Activated T-helper 1 cell treated with anti-CD3 and anti-CD28 coated beads, Interleukin-12 subunit alpha, Interleukin-12 subunit beta, Interleukin-2, Interleukin-4 antibody, amounts not matched to agents 30 ng/mL and 10 ng/mL and 1 ng/mL, durations not matched to agents 14 hours and 24 hours and 36 hours (primary cell): ENCODE results near the gene POU2F2. TPM values are rescaled to one million over a fixed set of nuclear protein-coding genes. Genes with fewer than 3 reads are reported as not detected.

Source experiments
- DNase-seq: peaks from one replicate; pipeline ENCODE4 v3.0.0; 2021; ENCODE audit warnings: low spot score
- H3K27ac Mint-ChIP-seq: one replicate; pipeline ENCODE4 v1.8.0; 2021; ENCODE audit warnings: mild to moderate bottlenecking, mixed read lengths
- H3K27me3 Mint-ChIP-seq: one replicate; pipeline ENCODE4 v1.8.0; 2022; ENCODE audit warnings: mild to moderate bottlenecking, moderate library complexity, mixed read lengths; ENCODE audit not compliant: insufficient read depth
- H3K36me3 Mint-ChIP-seq: one replicate; pipeline ENCODE4 v1.8.0; 2021; ENCODE audit warnings: low read depth, mixed read lengths
- H3K4me1 Mint-ChIP-seq: one replicate; pipeline ENCODE4 v1.8.0; 2021; ENCODE audit warnings: low read depth, mixed read lengths
- H3K4me3 Mint-ChIP-seq: one replicate; pipeline ENCODE4 v1.8.0; 2021; ENCODE audit warnings: mild to moderate bottlenecking, moderate library complexity, mixed read lengths
- H3K9me3 Mint-ChIP-seq: one replicate; pipeline ENCODE4 v1.8.0; 2021; ENCODE audit warnings: mixed read lengths
- intact Hi-C: fragments of 100-400 bp; cut with micrococcal nuclease; formaldehyde crosslinking; loops from one replicate; pipeline ENCODE4 v1.15.1; 2024
- total RNA-seq: library from RNA; stranded (reverse); gene quantifications from 2 replicates; pipeline ENCODE4 v1.2.3, GENCODE V29; 2022

POU2F2 gene
- total RNA-seq, 1 donor from 2014 or later, result 64.0 TPM

GRCh38 chr19:42088471-42089190 is 43.6 kb downstream of the POU2F2 start:
- Mint-ChIP-seq H3K27ac (peak overlapping the region; percentile 66), H3K4me1 (peaks cover 39% of the 10 kb centered on the region), H3K27me3 (no peaks in the 10 kb centered on the region), H3K4me3 (peak overlapping the region; percentile 20), H3K36me3 (peaks cover 15% of the 10 kb centered on the region), H3K9me3 (no peaks in the 10 kb centered on the region)
- intact Hi-C loops, result no loop called here
- no peak for DNase-seq

GRCh38 chr19:42086770-42087550 is 45.3 kb downstream of the POU2F2 start:
- peaks cover 12% of the 10 kb centered on the region for H3K36me3 Mint-ChIP-seq
- intact Hi-C loops, result no loop called here
- H3K27me3 Mint-ChIP-seq, result no peaks in the 10 kb centered on the region
- no peaks in the 10 kb centered on the region for H3K9me3 Mint-ChIP-seq
- no peak overlapping the region for H3K4me3 Mint-ChIP-seq
- peaks cover 33% of the 10 kb centered on the region for H3K4me1 Mint-ChIP-seq
- no peak overlapping the region for H3K27ac Mint-ChIP-seq
- no peak for DNase-seq

DNA sequence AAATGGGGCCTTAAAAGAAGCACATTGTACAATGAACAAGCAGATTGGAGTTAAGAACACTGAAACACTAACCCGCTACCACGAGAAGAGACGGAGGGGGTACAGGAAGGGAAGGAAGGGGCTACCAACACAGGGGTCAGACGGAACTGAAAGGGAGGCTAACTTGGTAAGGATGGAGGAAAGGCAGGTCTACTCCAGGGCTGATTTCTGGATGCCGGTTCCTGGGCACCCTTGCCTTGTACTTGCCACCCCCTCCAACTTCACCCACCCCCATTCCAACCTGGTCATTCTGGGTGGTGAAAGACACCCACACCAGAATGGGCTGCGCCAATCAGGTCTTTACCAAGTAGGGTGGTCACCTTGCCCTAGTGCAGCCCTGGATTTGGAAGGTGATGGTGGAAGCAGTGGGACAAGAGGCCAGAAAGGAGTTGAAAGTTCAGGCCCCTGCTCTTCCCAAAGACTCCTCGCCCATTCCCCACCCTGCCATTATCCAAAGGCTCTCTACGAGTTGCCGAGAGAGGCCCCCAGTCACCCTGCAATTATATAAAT is 46.0 kb downstream of the POU2F2 start:
- Mint-ChIP-seq H3K27me3 (no peaks in the 10 kb centered on the region), H3K4me1 (peaks cover 35% of the 10 kb centered on the region), H3K4me3 (no peak overlapping the region), H3K27ac (peak overlapping the region; percentile 3), H3K9me3 (no peaks in the 10 kb centered on the region), H3K36me3 (peaks cover 19% of the 10 kb centered on the region)
- intact Hi-C loops, result no loop called here
- DNase-seq, result no peak

DNA sequence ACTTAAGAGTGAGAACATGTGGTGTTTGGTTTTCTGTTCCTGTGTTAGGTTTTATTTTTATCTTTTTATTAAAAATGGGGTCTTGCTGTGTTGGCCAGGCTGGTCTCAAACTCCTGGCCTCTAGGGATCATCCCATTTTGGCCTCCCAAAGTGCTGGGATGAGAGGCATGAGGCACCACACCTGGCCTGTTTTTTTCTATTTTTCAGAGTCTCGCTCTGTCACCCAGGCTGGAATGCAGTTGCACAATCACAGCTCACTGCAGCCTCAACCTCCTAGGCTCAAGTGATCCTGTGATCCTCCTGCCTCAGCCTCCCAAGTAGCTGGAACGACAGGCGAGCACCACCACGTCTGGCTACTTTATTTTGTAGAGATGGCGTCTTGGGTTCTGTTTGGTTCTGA is 48.7 kb downstream of the POU2F2 start:
- Mint-ChIP-seq H3K4me1 (peaks cover 10% of the 10 kb centered on the region), H3K9me3 (no peaks in the 10 kb centered on the region), H3K27ac (no peak overlapping the region), H3K27me3 (no peaks in the 10 kb centered on the region), H3K4me3 (no peak overlapping the region), H3K36me3 (peaks cover 18% of the 10 kb centered on the region)
- no peak for DNase-seq
- intact Hi-C loops, result no loop called here

DNA sequence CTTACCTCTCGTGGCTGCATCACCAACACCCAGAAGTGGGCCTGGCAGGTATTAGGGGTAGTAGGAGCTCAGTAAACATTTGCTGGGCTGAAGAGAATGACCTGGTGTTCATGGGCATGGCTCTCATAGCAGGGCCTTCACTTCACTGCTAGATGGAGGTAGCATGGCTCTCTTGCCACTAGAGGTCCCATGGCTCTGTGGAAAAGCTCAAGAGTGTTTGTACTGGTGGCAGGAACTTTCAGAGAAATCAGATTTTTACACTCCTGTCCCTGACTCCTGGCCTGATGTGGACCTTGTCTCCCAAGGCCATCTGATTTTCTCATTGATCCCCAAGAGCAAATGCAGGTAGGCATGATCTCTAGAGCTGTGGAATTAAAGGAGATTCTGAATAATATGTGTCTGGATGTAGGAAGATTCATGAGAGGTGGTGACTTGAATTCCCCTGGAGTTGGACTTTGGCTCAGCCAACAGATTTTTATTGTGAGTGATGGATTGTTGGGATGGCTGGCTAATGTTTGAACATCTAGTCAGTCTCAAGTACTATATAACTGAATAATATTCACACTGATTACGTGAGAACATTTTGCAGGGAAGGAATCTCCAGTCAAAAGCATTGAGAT is 50.6 kb downstream of the POU2F2 start:
- intact Hi-C loops, result no loop called here
- no peak for DNase-seq
- H3K27ac Mint-ChIP-seq, result no peak overlapping the region
- peaks cover 32% of the 10 kb centered on the region for H3K36me3 Mint-ChIP-seq
- H3K4me1 Mint-ChIP-seq, result peaks cover 26% of the 10 kb centered on the region
- no peaks in the 10 kb centered on the region for H3K9me3 Mint-ChIP-seq
- H3K27me3 Mint-ChIP-seq, result no peaks in the 10 kb centered on the region
- no peak overlapping the region for H3K4me3 Mint-ChIP-seq

DNA sequence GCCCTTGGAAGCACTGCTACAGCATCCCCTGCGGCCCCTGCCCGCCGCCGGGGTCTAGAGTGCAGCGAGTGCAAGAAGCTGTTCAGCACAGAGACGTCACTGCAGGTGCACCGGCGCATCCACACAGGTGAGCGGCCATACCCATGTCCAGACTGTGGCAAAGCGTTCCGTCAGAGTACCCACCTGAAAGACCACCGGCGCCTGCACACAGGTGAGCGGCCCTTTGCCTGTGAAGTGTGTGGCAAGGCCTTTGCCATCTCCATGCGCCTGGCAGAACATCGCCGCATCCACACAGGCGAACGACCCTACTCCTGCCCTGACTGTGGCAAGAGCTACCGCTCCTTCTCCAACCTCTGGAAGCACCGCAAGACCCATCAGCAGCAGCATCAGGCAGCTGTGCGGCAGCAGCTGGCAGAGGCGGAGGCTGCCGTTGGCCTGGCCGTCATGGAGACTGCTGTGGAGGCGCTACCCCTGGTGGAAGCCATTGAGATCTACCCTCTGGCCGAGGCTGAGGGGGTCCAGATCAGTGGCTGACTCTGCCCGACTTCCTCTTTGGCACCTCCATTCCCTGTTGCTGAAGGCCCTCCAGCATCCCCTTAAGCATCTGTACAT is 51.4 kb downstream of the POU2F2 start:
- no peaks in the 10 kb centered on the region for H3K27me3 Mint-ChIP-seq
- H3K4me3 Mint-ChIP-seq, result no peak overlapping the region
- no peaks in the 10 kb centered on the region for H3K9me3 Mint-ChIP-seq
- no peak overlapping the region for H3K27ac Mint-ChIP-seq
- intact Hi-C loops, result no loop called here
- H3K4me1 Mint-ChIP-seq, result peaks cover 31% of the 10 kb centered on the region
- no peak for DNase-seq
- H3K36me3 Mint-ChIP-seq, result peaks cover 35% of the 10 kb centered on the region

GRCh38 chr19:42079886-42080763 is 52.1 kb downstream of the POU2F2 start:
- Mint-ChIP-seq H3K27ac (no peak overlapping the region), H3K4me3 (no peak overlapping the region), H3K27me3 (no peaks in the 10 kb centered on the region), H3K36me3 (peaks cover 39% of the 10 kb centered on the region), H3K4me1 (peaks cover 39% of the 10 kb centered on the region), H3K9me3 (no peaks in the 10 kb centered on the region)
- intact Hi-C loops, result loop anchor here (5.0 kb wide), 2 partner anchors 202 to 342 kb away; no protein-coding TSS in a partner anchor
- no peak for DNase-seq

DNA sequence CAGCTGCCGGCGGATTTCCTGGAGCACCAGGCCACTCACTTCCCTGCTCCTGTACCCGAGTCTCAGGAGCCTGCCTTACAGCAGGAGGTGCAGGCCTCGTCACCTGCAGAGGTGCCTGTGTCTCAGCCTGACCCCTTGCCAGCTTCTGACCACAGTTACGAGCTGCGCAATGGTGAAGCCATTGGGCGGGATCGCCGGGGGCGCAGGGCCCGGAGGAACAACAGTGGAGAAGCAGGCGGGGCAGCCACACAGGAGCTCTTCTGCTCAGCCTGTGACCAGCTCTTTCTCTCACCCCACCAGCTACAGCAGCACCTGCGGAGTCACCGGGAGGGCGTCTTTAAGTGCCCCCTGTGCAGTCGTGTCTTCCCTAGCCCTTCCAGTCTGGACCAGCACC is 53.0 kb downstream of the POU2F2 start:
- intact Hi-C loops, result loop anchor here (5.0 kb wide), 2 partner anchors 203 to 343 kb away; no protein-coding TSS in a partner anchor
- H3K27ac Mint-ChIP-seq, result no peak overlapping the region
- no peaks in the 10 kb centered on the region for H3K9me3 Mint-ChIP-seq
- DNase-seq, result no peak
- peaks cover 39% of the 10 kb centered on the region for H3K36me3 Mint-ChIP-seq
- H3K27me3 Mint-ChIP-seq, result no peaks in the 10 kb centered on the region
- H3K4me1 Mint-ChIP-seq, result peaks cover 44% of the 10 kb centered on the region
- H3K4me3 Mint-ChIP-seq, result no peak overlapping the region

DNA sequence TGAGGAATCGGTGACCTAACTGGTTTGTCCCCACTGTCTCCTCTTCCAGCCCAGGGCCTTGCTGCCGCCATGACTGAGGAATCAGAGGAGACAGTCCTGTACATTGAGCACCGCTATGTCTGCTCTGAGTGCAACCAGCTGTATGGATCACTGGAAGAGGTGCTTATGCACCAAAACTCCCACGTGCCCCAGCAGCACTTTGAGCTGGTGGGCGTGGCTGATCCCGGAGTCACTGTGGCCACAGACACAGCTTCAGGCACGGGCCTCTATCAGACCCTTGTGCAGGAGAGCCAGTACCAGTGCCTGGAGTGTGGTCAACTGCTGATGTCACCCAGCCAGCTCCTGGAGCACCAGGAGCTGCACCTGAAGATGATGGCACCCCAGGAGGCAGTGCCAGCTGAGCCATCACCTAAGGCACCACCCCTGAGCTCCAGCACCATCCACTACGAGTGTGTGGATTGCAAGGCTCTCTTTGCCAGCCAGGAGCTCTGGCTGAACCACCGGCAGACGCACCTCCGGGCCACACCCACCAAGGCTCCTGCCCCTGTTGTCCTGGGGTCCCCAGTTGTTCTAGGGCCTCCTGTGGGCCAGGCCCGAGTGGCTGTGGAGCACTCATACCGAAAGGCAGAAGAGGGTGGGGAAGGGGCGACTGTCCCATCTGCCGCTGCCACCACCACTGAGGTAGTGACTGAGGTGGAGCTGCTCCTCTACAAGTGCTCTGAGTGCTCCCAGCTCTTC is 53.5 kb downstream of the POU2F2 start:
- DNase-seq, result no peak
- intact Hi-C loops, result loop anchor here (5.0 kb wide), 2 partner anchors 204 to 344 kb away; no protein-coding TSS in a partner anchor
- H3K4me1 Mint-ChIP-seq, result peaks cover 44% of the 10 kb centered on the region
- H3K27me3 Mint-ChIP-seq, result no peaks in the 10 kb centered on the region
- no peaks in the 10 kb centered on the region for H3K9me3 Mint-ChIP-seq
- H3K36me3 Mint-ChIP-seq, result peaks cover 36% of the 10 kb centered on the region
- H3K4me3 Mint-ChIP-seq, result peak overlapping the region; percentile 93
- H3K27ac Mint-ChIP-seq, result peak overlapping the region; percentile 87

- Mint-ChIP-seq H3K9me3 (no peaks in the 10 kb centered on the region), H3K27ac (peak overlapping the region; percentile 87), H3K36me3 (peaks cover 36% of the 10 kb centered on the region), H3K4me1 (peaks cover 44% of the 10 kb centered on the region), H3K4me3 (peak overlapping the region; percentile 93), H3K27me3 (no peaks in the 10 kb centered on the region)
- intact Hi-C loops, result loop anchor here (5.0 kb wide), 2 partner anchors 204 to 344 kb away; no protein-coding TSS in a partner anchor
- no peak for DNase-seq
Measured at GRCh38 chr19:42078058-42078457, 54.2 kb downstream of the POU2F2 start.

DNA sequence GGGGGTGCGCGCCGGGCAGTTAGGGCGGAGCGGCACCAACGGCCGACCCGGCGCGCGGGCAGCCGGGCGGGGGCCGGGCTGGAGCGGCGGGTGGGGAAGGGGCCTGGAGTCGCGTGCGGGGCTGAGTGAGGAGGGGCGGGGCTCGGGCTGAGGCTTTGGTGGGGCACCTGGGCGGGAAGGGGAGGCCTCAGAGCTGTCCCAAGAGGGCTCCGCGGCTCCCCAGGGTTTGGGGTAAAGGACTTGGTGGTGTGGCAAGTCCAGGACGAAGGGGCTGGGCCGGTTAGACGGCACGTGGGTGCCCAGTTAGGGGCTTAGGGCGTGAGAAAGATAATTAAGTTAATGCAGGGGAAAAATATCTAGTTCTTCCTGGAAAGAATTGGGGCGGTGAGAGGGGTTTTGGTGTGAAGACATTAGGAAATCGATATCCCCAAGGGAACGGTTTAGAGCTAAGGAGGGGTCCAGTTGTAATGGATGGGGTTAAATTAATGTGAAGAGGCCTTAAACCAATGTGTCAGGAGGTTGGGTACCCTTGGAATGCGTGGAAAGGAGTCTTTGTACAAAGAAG is 55.8 kb downstream of the POU2F2 start:
- Mint-ChIP-seq H3K4me3 (peak overlapping the region; percentile 93), H3K4me1 (peaks cover 40% of the 10 kb centered on the region), H3K27ac (peak overlapping the region; percentile 87), H3K9me3 (no peaks in the 10 kb centered on the region), H3K36me3 (peaks cover 31% of the 10 kb centered on the region), H3K27me3 (peaks cover 1% of the 10 kb centered on the region)
- intact Hi-C loops, result loop anchor here (1.0 to 5.0 kb wide), 5 partner anchors 56 to 346 kb away; partner anchors contain the start of genes DEDD2 and POU2F2
- no peak for DNase-seq
